ENCODE measurements around the gene POU6F2.
"Not testable (repeated sequence)": the region's sequence is repeated elsewhere in the genome, so short reads cannot be mapped to it uniquely, and the experiment has no call there.

Gene POU6F2

GRCh38 chr7:39194388-39194787 is 216.7 kb downstream of the POU6F2 start:
- H2AK5ac ChIP-seq (ENCODE audit: low read depth, low read length); H3K4me2 ChIP-seq (ENCODE audit: insufficient read depth, low read length, poor library complexity, severe bottlenecking); H3K4me1 ChIP-seq (ENCODE audit: control insufficient read depth in 2 of 2, insufficient read depth in 1 of 2, low read depth in 1 of 2, low read length in 2 of 2); H3K9me3 ChIP-seq (replicated peaks in 1 of 2; ENCODE audit: control insufficient read depth in 2 of 2, insufficient read depth in 1 of 2, low read depth in 1 of 2, low read length in 2 of 2); H4K8ac ChIP-seq (ENCODE audit: low read depth, low read length); H2BK12ac ChIP-seq (ENCODE audit: low read length); H3K4ac ChIP-seq (ENCODE audit: low read length); H3K79me1 ChIP-seq (ENCODE audit: low read depth, low read length); H2BK120ac ChIP-seq (ENCODE audit: low read depth, low read length); H3K14ac ChIP-seq (ENCODE audit: low read length); H4K91ac ChIP-seq (ENCODE audit: low read depth, low read length, poor library complexity); H3K36me3 ChIP-seq (replicated peaks in 1 of 2; ENCODE audit: control insufficient read depth in 2 of 2, insufficient read depth in 2 of 2, low read length in 2 of 2); H3K23ac ChIP-seq (ENCODE audit: low read depth, low read length, poor library complexity); H3K18ac ChIP-seq (ENCODE audit: low read length); H2AFZ ChIP-seq (ENCODE audit: low read length); H3K9ac ChIP-seq (ENCODE audit: low read depth, low read length, poor library complexity); DNase-seq (ENCODE audit: low spot score); H2BK5ac ChIP-seq (ENCODE audit: low read length); H3K27ac ChIP-seq (replicated peaks; ENCODE audit: low read length); H2BK15ac ChIP-seq (ENCODE audit: low read length); H3K27me3 ChIP-seq (ENCODE audit: control insufficient read depth in 3 of 3, insufficient read depth in 3 of 3, low read depth in 1 of 3, low read length in 3 of 3): not testable (repeated sequence)
- H3K4me3 ChIP-seq (ENCODE audit: low read length in 2 of 2), result peak overlapping the region in 1 of 2 donors; percentile 51
- WGBS, 2 donors (ENCODE audit: extremely low coverage in 2 of 2, insufficient read length in 2 of 2, insufficient replicate concordance in 1 of 2), result no CpG with 5 or more reads among the region's 10 CpGs

DNA sequence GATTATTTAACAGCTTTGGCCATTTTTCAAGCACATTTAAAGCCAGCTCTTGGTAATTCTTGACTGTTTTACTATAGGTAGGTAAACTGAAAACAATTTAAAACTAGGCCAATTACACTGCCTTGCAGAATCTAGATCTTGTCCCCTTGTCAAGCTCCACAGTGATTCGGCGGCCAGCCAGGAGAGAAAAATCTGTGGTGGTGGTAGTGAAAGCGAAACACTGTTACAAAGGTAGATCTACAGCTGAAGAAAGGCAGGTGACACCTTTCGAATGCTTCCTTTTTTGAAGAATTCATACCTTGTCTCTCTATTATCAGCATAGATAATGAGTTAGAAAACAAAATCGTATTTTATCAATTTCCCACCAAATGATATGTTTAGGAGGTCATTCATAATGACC is 218.3 kb downstream of the POU6F2 start:
- H4K8ac ChIP-seq (ENCODE audit: low read depth, low read length), result no peak overlapping the region
- no peak overlapping the region for H3K4ac ChIP-seq (ENCODE audit: low read length)
- no peak overlapping the region for H2AFZ ChIP-seq (ENCODE audit: low read length)
- H3K23ac ChIP-seq (ENCODE audit: low read depth, low read length, poor library complexity), result no peak overlapping the region
- H2BK15ac ChIP-seq (ENCODE audit: low read length), result no peak overlapping the region
- no peak overlapping the region for H3K4me2 ChIP-seq (ENCODE audit: insufficient read depth, low read length, poor library complexity, severe bottlenecking)
- H3K4me3 ChIP-seq (ENCODE audit: low read length in 2 of 2), result no peak overlapping the region
- no peak for DNase-seq (ENCODE audit: low spot score)
- H3K14ac ChIP-seq (ENCODE audit: low read length), result no peak overlapping the region
- no peaks in the 10 kb centered on the region for H3K9me3 ChIP-seq (replicated peaks in 1 of 2; ENCODE audit: control insufficient read depth in 2 of 2, insufficient read depth in 1 of 2, low read depth in 1 of 2, low read length in 2 of 2)
- no peaks in the 10 kb centered on the region for H3K4me1 ChIP-seq (ENCODE audit: control insufficient read depth in 2 of 2, insufficient read depth in 1 of 2, low read depth in 1 of 2, low read length in 2 of 2)
- H3K18ac ChIP-seq (ENCODE audit: low read length), result no peak overlapping the region
- H3K27me3 ChIP-seq (ENCODE audit: control insufficient read depth in 3 of 3, insufficient read depth in 3 of 3, low read depth in 1 of 3, low read length in 3 of 3), result no peaks in the 10 kb centered on the region
- no peak overlapping the region for H4K91ac ChIP-seq (ENCODE audit: low read depth, low read length, poor library complexity)
- no peak overlapping the region for H2BK12ac ChIP-seq (ENCODE audit: low read length)
- no CpG with 5 or more reads among the region's 5 CpGs for WGBS, 2 donors (ENCODE audit: extremely low coverage in 2 of 2, insufficient read length in 2 of 2, insufficient replicate concordance in 1 of 2)
- H3K79me1 ChIP-seq (ENCODE audit: low read depth, low read length), result no peaks in the 10 kb centered on the region
- H2AK5ac ChIP-seq (ENCODE audit: low read depth, low read length), result no peak overlapping the region
- H2BK120ac ChIP-seq (ENCODE audit: low read depth, low read length), result no peak overlapping the region
- H3K27ac ChIP-seq (replicated peaks; ENCODE audit: low read length), result no peak overlapping the region
- H3K9ac ChIP-seq (ENCODE audit: low read depth, low read length, poor library complexity), result no peak overlapping the region
- no peak overlapping the region for H2BK5ac ChIP-seq (ENCODE audit: low read length)
- H3K36me3 ChIP-seq (replicated peaks in 1 of 2; ENCODE audit: control insufficient read depth in 2 of 2, insufficient read depth in 2 of 2, low read length in 2 of 2), result no peaks in the 10 kb centered on the region

- Histone ChIP-seq H3K79me1 (ENCODE audit: low read depth, low read length) (no peaks in the 10 kb centered on the region), H3K14ac (ENCODE audit: low read length) (no peak overlapping the region), H3K18ac (ENCODE audit: low read length) (no peak overlapping the region), H3K9ac (ENCODE audit: low read depth, low read length, poor library complexity) (no peak overlapping the region), H2BK15ac (ENCODE audit: low read length) (no peak overlapping the region), H4K8ac (ENCODE audit: low read depth, low read length) (no peak overlapping the region), H3K23ac (ENCODE audit: low read depth, low read length, poor library complexity) (no peak overlapping the region), H3K4me2 (ENCODE audit: insufficient read depth, low read length, poor library complexity, severe bottlenecking) (no peak overlapping the region), H3K4me3 (ENCODE audit: low read length in 2 of 2) (no peak overlapping the region), H2AK5ac (ENCODE audit: low read depth, low read length) (no peak overlapping the region), H4K91ac (ENCODE audit: low read depth, low read length, poor library complexity) (no peak overlapping the region), H3K27me3 (ENCODE audit: control insufficient read depth in 3 of 3, insufficient read depth in 3 of 3, low read depth in 1 of 3, low read length in 3 of 3) (no peaks in the 10 kb centered on the region), H3K9me3 (replicated peaks in 1 of 2; ENCODE audit: control insufficient read depth in 2 of 2, insufficient read depth in 1 of 2, low read depth in 1 of 2, low read length in 2 of 2) (no peaks in the 10 kb centered on the region), H2BK5ac (ENCODE audit: low read length) (no peak overlapping the region), H3K36me3 (replicated peaks in 1 of 2; ENCODE audit: control insufficient read depth in 2 of 2, insufficient read depth in 2 of 2, low read length in 2 of 2) (no peaks in the 10 kb centered on the region), H3K27ac (replicated peaks; ENCODE audit: low read length) (no peak overlapping the region), H2BK12ac (ENCODE audit: low read length) (no peak overlapping the region), H2AFZ (ENCODE audit: low read length) (no peak overlapping the region), H3K4me1 (ENCODE audit: control insufficient read depth in 2 of 2, insufficient read depth in 1 of 2, low read depth in 1 of 2, low read length in 2 of 2) (peaks cover 4 to 6% of the 10 kb centered on the region in 2 donors), H2BK120ac (ENCODE audit: low read depth, low read length) (no peak overlapping the region), H3K4ac (ENCODE audit: low read length) (no peak overlapping the region)
- WGBS, 2 donors (ENCODE audit: extremely low coverage in 2 of 2, insufficient read length in 2 of 2, insufficient replicate concordance in 1 of 2), result no CpG with 5 or more reads among the region's 1 CpG
- no peak for DNase-seq (ENCODE audit: low spot score)
Measured at GRCh38 chr7:39197831-39198230, 220.1 kb downstream of the POU6F2 start.

DNA sequence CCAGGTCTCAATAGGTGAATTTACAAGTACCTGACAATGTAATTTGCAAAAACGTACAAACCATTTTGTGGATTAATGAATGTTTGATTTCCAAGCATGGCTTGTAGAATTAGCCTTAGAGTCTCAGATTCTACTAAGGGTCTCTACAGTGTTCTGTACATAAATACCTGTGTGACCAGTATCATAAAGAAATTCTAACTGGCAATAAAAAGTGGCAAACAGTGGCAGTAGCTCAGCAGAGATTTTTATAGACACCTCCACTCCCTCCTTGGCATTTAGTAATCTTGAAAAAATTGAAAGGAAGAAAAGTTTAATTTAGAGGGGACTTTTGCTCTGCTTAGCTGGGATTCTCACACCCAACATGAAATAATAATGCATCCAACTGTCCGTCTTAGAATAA is 220.8 kb downstream of the POU6F2 start:
- Histone ChIP-seq H3K4ac (ENCODE audit: low read length) (no peak overlapping the region), H3K18ac (ENCODE audit: low read length) (no peak overlapping the region), H3K23ac (ENCODE audit: low read depth, low read length, poor library complexity) (no peak overlapping the region), H2AFZ (ENCODE audit: low read length) (no peak overlapping the region), H3K36me3 (replicated peaks in 1 of 2; ENCODE audit: control insufficient read depth in 2 of 2, insufficient read depth in 2 of 2, low read length in 2 of 2) (no peaks in the 10 kb centered on the region), H3K9ac (ENCODE audit: low read depth, low read length, poor library complexity) (no peak overlapping the region), H2AK5ac (ENCODE audit: low read depth, low read length) (no peak overlapping the region), H2BK5ac (ENCODE audit: low read length) (no peak overlapping the region), H3K27ac (replicated peaks; ENCODE audit: low read length) (no peak overlapping the region), H3K9me3 (replicated peaks in 1 of 2; ENCODE audit: control insufficient read depth in 2 of 2, insufficient read depth in 1 of 2, low read depth in 1 of 2, low read length in 2 of 2) (no peaks in the 10 kb centered on the region), H4K8ac (ENCODE audit: low read depth, low read length) (no peak overlapping the region), H2BK15ac (ENCODE audit: low read length) (no peak overlapping the region), H4K91ac (ENCODE audit: low read depth, low read length, poor library complexity) (no peak overlapping the region), H3K4me2 (ENCODE audit: insufficient read depth, low read length, poor library complexity, severe bottlenecking) (no peak overlapping the region), H3K14ac (ENCODE audit: low read length) (no peak overlapping the region), H3K4me1 (ENCODE audit: control insufficient read depth in 2 of 2, insufficient read depth in 1 of 2, low read depth in 1 of 2, low read length in 2 of 2) (peaks cover 4 to 6% of the 10 kb centered on the region in 2 donors), H3K4me3 (ENCODE audit: low read length in 2 of 2) (no peak overlapping the region), H2BK12ac (ENCODE audit: low read length) (no peak overlapping the region), H2BK120ac (ENCODE audit: low read depth, low read length) (no peak overlapping the region), H3K27me3 (ENCODE audit: control insufficient read depth in 3 of 3, insufficient read depth in 3 of 3, low read depth in 1 of 3, low read length in 3 of 3) (no peaks in the 10 kb centered on the region), H3K79me1 (ENCODE audit: low read depth, low read length) (no peaks in the 10 kb centered on the region)
- WGBS, 2 donors (ENCODE audit: extremely low coverage in 2 of 2, insufficient read length in 2 of 2, insufficient replicate concordance in 1 of 2), result no CpG with 5 or more reads among the region's 2 CpGs
- no peak for DNase-seq (ENCODE audit: low spot score)

Measured in neuronal stem cell (in vitro differentiated cells).